Measurements from ENCODE around the gene MACF1.

DNA sequence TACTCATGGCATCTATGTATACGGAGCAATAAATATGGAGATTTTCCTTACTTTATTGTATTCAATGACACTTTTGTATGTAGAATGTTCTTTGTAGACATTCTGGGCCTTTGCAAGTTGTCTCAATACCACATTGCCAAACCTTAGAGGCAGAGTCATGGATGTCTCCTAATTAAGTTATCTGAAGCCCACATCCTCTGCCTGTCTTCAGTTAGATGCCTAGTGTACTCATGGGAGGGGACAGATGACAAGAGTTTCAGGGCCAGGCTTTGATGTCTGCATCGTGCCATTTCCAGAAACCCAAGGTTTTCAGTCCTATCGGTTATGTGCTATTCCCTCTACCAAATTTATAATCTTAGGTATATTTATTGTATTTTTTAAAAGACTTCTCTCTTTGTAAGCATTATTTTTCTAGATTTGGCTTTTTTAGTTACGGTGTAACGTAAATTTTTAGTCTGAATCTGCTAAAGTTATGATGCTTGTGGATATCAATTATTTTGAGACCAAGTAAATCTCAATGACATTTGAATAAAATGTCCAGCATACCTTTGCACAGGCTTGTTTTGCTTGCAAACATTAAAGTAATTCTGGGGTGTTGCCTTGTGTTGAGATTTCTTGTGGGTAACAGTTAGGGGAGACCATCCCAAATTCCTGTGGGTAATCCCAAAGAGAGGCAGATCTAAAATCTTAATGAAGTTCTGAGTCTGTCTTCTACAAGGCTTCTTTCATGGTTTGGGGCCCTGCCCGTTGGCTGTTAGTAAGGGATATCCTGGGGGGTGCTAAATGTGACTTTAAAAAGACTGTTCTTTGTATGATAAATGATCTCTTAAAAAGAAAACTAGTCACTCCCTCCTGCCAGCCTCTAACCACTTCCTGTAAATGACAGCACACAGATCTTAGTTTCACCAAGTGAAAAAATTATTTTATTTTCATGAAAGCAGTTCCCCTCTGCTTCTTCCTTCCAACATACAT lies 8.0 kb upstream of the MACF1 start:
- TF ChIP-seq, protein P1, sequence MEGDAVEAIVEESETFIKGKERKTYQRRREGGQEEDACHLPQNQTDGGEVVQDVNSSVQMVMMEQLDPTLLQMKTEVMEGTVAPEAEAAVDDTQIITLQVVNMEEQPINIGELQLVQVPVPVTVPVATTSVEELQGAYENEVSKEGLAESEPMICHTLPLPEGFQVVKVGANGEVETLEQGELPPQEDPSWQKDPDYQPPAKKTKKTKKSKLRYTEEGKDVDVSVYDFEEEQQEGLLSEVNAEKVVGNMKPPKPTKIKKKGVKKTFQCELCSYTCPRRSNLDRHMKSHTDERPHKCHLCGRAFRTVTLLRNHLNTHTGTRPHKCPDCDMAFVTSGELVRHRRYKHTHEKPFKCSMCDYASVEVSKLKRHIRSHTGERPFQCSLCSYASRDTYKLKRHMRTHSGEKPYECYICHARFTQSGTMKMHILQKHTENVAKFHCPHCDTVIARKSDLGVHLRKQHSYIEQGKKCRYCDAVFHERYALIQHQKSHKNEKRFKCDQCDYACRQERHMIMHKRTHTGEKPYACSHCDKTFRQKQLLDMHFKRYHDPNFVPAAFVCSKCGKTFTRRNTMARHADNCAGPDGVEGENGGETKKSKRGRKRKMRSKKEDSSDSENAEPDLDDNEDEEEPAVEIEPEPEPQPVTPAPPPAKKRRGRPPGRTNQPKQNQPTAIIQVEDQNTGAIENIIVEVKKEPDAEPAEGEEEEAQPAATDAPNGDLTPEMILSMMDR (IDR thresholded peaks at IDR 0.05): no peak
- TF ChIP-seq POLR2A (IDR thresholded peaks at IDR 0.05): no peak

Measured in uterus (tissue), 2 donors.